GM19455 (cell line): ENCODE measurements around the gene CDK5RAP2.

Experiments
- ATAC-seq: cut with Tn5 transposase; IDR thresholded peaks from one replicate; pipeline ENCODE4 v1.9.1; 2021; ENCODE audit not compliant: unreplicated experiment

The CDK5RAP2 gene

GRCh38 chr9:120405860-120406259 lies 174.1 kb downstream of the CDK5RAP2 start:
- no peak for ATAC-seq

- no peak for ATAC-seq
Measured at GRCh38 chr9:120405134-120405533, 174.8 kb downstream of the CDK5RAP2 start.

- no peak for ATAC-seq
Measured at GRCh38 chr9:120403543-120403856, 176.5 kb downstream of the CDK5RAP2 start.

GRCh38 chr9:120402741-120403542 lies 177.0 kb downstream of the CDK5RAP2 start:
- no peak for ATAC-seq

- ATAC-seq = no peak
Measured at GRCh38 chr9:120399940-120400339, 180.0 kb downstream of the CDK5RAP2 start.

- ATAC-seq = no peak
Measured at GRCh38 chr9:120398286-120398685, 181.7 kb downstream of the CDK5RAP2 start.

- ATAC-seq = no peak
Measured at GRCh38 chr9:120397453-120397852, 182.5 kb downstream of the CDK5RAP2 start.

- no peak for ATAC-seq
Measured at GRCh38 chr9:120396931-120397330, 183.0 kb downstream of the CDK5RAP2 start.

- ATAC-seq = no peak
Measured at GRCh38 chr9:120396418-120396817, 183.5 kb downstream of the CDK5RAP2 start.

- no peak for ATAC-seq
Measured at GRCh38 chr9:120395376-120395775, 184.6 kb downstream of the CDK5RAP2 start.

- no peak for ATAC-seq
Measured at GRCh38 chr9:120394058-120394669, 185.8 kb downstream of the CDK5RAP2 start.

- ATAC-seq = no peak
Measured at GRCh38 chr9:120393386-120394057, 186.4 kb downstream of the CDK5RAP2 start.

GRCh38 chr9:120392711-120393110 lies 187.3 kb downstream of the CDK5RAP2 start:
- no peak for ATAC-seq

GRCh38 chr9:120392245-120392644 lies 187.7 kb downstream of the CDK5RAP2 start:
- ATAC-seq = no peak

GRCh38 chr9:120391691-120392090 lies 188.3 kb downstream of the CDK5RAP2 start:
- ATAC-seq = no peak

- ATAC-seq = no peak
Measured at GRCh38 chr9:120390637-120391190, 189.3 kb downstream of the CDK5RAP2 start.

- ATAC-seq = no peak
Measured at GRCh38 chr9:120389867-120390266, 190.1 kb downstream of the CDK5RAP2 start.

- ATAC-seq = no peak
Measured at GRCh38 chr9:120389300-120389699, 190.7 kb downstream of the CDK5RAP2 start.

GRCh38 chr9:120388003-120388855 lies 191.7 kb downstream of the CDK5RAP2 start:
- ATAC-seq = no peak

GRCh38 chr9:120387257-120388002 lies 192.5 kb downstream of the CDK5RAP2 start:
- ATAC-seq = no peak
